HG02981 (cell line): ENCODE results near the gene FCN2.
A peak's percentile ranks its signal among the peaks of the same experiment; 100 is the strongest.
"Not testable (repeated sequence)": the region's sequence is repeated elsewhere in the genome, so short reads cannot be mapped to it uniquely, and the experiment has no call there.

Source experiments
- ATAC-seq: cut with Tn5 transposase; IDR thresholded peaks from one replicate; pipeline ENCODE4 v1.9.1; 2021; ENCODE audit warnings: mild to moderate bottlenecking, moderate library complexity; ENCODE audit not compliant: unreplicated experiment

Gene FCN2

GRCh38 chr9:134847138-134847537, 33.5 kb upstream of the FCN2 start:
- ATAC-seq, result no peak

- no peak for ATAC-seq
These were observed 32.7 kb upstream of the FCN2 start for GRCh38 chr9:134847752-134848432.

- no peak for ATAC-seq
These were observed 32.1 kb upstream of the FCN2 start for GRCh38 chr9:134848504-134848903.

GRCh38 chr9:134850611-134851010, 30.0 kb upstream of the FCN2 start:
- ATAC-seq, result no peak

- ATAC-seq, result no peak
These were observed 29.6 kb upstream of the FCN2 start for GRCh38 chr9:134851020-134851419.

- ATAC-seq, result no peak
These were observed 27.5 kb upstream of the FCN2 start for GRCh38 chr9:134852906-134853654.

- no peak for ATAC-seq
These were observed 26.7 kb upstream of the FCN2 start for GRCh38 chr9:134853893-134854292.

GRCh38 chr9:134854541-134854981, 26.0 kb upstream of the FCN2 start:
- ATAC-seq, result no peak

- no peak for ATAC-seq
These were observed 25.2 kb upstream of the FCN2 start for GRCh38 chr9:134855231-134855899.

- no peak for ATAC-seq
These were observed 24.7 kb upstream of the FCN2 start for GRCh38 chr9:134855900-134856377.

GRCh38 chr9:134857451-134857850, 23.2 kb upstream of the FCN2 start:
- ATAC-seq, result not testable (repeated sequence)

- peak; percentile 61 for ATAC-seq
These were observed 22.4 kb upstream of the FCN2 start for GRCh38 chr9:134858051-134858841.

- ATAC-seq, result no peak
These were observed 20.1 kb upstream of the FCN2 start for GRCh38 chr9:134860510-134860909.

- no peak for ATAC-seq
These were observed 18.8 kb upstream of the FCN2 start for GRCh38 chr9:134861595-134862334.

- ATAC-seq, result no peak
These were observed 17.2 kb upstream of the FCN2 start for GRCh38 chr9:134863306-134863902.

GRCh38 chr9:134863941-134864820, 16.4 kb upstream of the FCN2 start:
- no peak for ATAC-seq

GRCh38 chr9:134864821-134865190, 15.8 kb upstream of the FCN2 start:
- ATAC-seq, result no peak

GRCh38 chr9:134867917-134868750, 12.5 kb upstream of the FCN2 start:
- ATAC-seq, result no peak
